ENCODE data around the gene ANTKMT. TPM values are rescaled to one million over a fixed set of nuclear protein-coding genes. Genes with fewer than 3 reads are reported as not detected.

Gene ANTKMT
- polyA plus RNA-seq (2013, experiment 1 of 2), result 30.9 TPM
- polyA plus RNA-seq (2013, experiment 2 of 2), result 29.0 TPM

- peak within 1 kb of the TSS; percentile 93 for H3K4me2 ChIP-seq (ENCODE audit: insufficient read depth, low read length, poor library complexity, severe bottlenecking)
- H3K36me3 ChIP-seq (replicated peaks in 1 of 2; ENCODE audit: control insufficient read depth in 2 of 2, insufficient read depth in 2 of 2, low read length in 2 of 2), result peaks cover 15 to 31% of the 10 kb centered on the region in 2 donors
- H3K4me3 ChIP-seq (ENCODE audit: low read length in 2 of 2), result peak within 1 kb of the TSS; percentile 88 to 93
- H2BK15ac ChIP-seq (ENCODE audit: low read length), result peak within 1 kb of the TSS; percentile 96
- peak within 1 kb of the TSS; percentile 88 for H2BK12ac ChIP-seq (ENCODE audit: low read length)
- H2AK5ac ChIP-seq (ENCODE audit: low read depth, low read length), result peak within 1 kb of the TSS; percentile 100
- peak within 1 kb of the TSS; percentile 98 for H3K27ac ChIP-seq (replicated peaks; ENCODE audit: low read length)
- peaks cover 35% of the 10 kb centered on the region for H3K79me1 ChIP-seq (ENCODE audit: low read depth, low read length)
- H2BK120ac ChIP-seq (ENCODE audit: low read depth, low read length), result no peak within 1 kb of the TSS
- peak within 1 kb of the TSS; percentile 100 for H3K9ac ChIP-seq (ENCODE audit: low read depth, low read length, poor library complexity)
- peak within 1 kb of the TSS; percentile 97 for H3K4ac ChIP-seq (ENCODE audit: low read length)
- peak within 1 kb of the TSS; percentile 99 for H3K23ac ChIP-seq (ENCODE audit: low read depth, low read length, poor library complexity)
- peak within 1 kb of the TSS; percentile 95 for H4K8ac ChIP-seq (ENCODE audit: low read depth, low read length)
- H3K4me1 ChIP-seq (ENCODE audit: control insufficient read depth in 2 of 2, insufficient read depth in 1 of 2, low read depth in 1 of 2, low read length in 2 of 2), result peaks cover 39 to 49% of the 10 kb centered on the region in 2 donors
- WGBS, 2 donors (ENCODE audit: extremely low coverage in 2 of 2, insufficient read length in 2 of 2, insufficient replicate concordance in 1 of 2), result no CpG with 5 or more reads among the region's 106 CpGs
- no peaks in the 10 kb centered on the region for H3K9me3 ChIP-seq (replicated peaks in 1 of 2; ENCODE audit: control insufficient read depth in 2 of 2, insufficient read depth in 1 of 2, low read depth in 1 of 2, low read length in 2 of 2)
- H3K14ac ChIP-seq (ENCODE audit: low read length), result peak within 1 kb of the TSS; percentile 94
- H3K18ac ChIP-seq (ENCODE audit: low read length), result peak within 1 kb of the TSS; percentile 100
- peak within 1 kb of the TSS; percentile 77 for H2AFZ ChIP-seq (ENCODE audit: low read length)
- peaks cover 0 to under 1% (median 0%) of the 10 kb centered on the region in 3 experiments for H3K27me3 ChIP-seq (ENCODE audit: control insufficient read depth in 3 of 3, insufficient read depth in 3 of 3, low read depth in 1 of 3, low read length in 3 of 3)
- H2BK5ac ChIP-seq (ENCODE audit: low read length), result peak within 1 kb of the TSS; percentile 100
- peak; percentile 88 for DNase-seq (ENCODE audit: low spot score)
- H4K91ac ChIP-seq (ENCODE audit: low read depth, low read length, poor library complexity), result peak within 1 kb of the TSS; percentile 80
Observed at GRCh38 chr16:720990-721764, at the start of gene ANTKMT. ANTKMT (plus strand) TSS chr16:721146; CDS start chr16:721275, 129 bp downstream.

- no peak overlapping the region for H2BK5ac ChIP-seq (ENCODE audit: low read length)
- no peak overlapping the region for H3K4me2 ChIP-seq (ENCODE audit: insufficient read depth, low read length, poor library complexity, severe bottlenecking)
- H3K9ac ChIP-seq (ENCODE audit: low read depth, low read length, poor library complexity), result no peak overlapping the region
- H3K14ac ChIP-seq (ENCODE audit: low read length), result no peak overlapping the region
- H2AK5ac ChIP-seq (ENCODE audit: low read depth, low read length), result no peak overlapping the region
- no peak overlapping the region for H2BK120ac ChIP-seq (ENCODE audit: low read depth, low read length)
- H2BK12ac ChIP-seq (ENCODE audit: low read length), result no peak overlapping the region
- no peak overlapping the region for H3K23ac ChIP-seq (ENCODE audit: low read depth, low read length, poor library complexity)
- no CpG with 5 or more reads among the region's 40 CpGs for WGBS, 2 donors (ENCODE audit: extremely low coverage in 2 of 2, insufficient read length in 2 of 2, insufficient replicate concordance in 1 of 2)
- peaks cover 2 to 13% of the 10 kb centered on the region in 2 donors for H3K4me1 ChIP-seq (ENCODE audit: control insufficient read depth in 2 of 2, insufficient read depth in 1 of 2, low read depth in 1 of 2, low read length in 2 of 2)
- no peak overlapping the region for H2BK15ac ChIP-seq (ENCODE audit: low read length)
- no peak overlapping the region for H3K4ac ChIP-seq (ENCODE audit: low read length)
- no peak overlapping the region for H4K91ac ChIP-seq (ENCODE audit: low read depth, low read length, poor library complexity)
- H3K36me3 ChIP-seq (replicated peaks in 1 of 2; ENCODE audit: control insufficient read depth in 2 of 2, insufficient read depth in 2 of 2, low read length in 2 of 2), result peaks cover 37 to 57% of the 10 kb centered on the region in 2 donors
- peak overlapping the region; percentile 17 for H4K8ac ChIP-seq (ENCODE audit: low read depth, low read length)
- H3K27ac ChIP-seq (replicated peaks; ENCODE audit: low read length), result no peak overlapping the region
- no peak overlapping the region for H2AFZ ChIP-seq (ENCODE audit: low read length)
- peaks cover 0 to 14% (median 0%) of the 10 kb centered on the region in 3 experiments for H3K27me3 ChIP-seq (ENCODE audit: control insufficient read depth in 3 of 3, insufficient read depth in 3 of 3, low read depth in 1 of 3, low read length in 3 of 3)
- no peak overlapping the region for H3K18ac ChIP-seq (ENCODE audit: low read length)
- H3K9me3 ChIP-seq (replicated peaks in 1 of 2; ENCODE audit: control insufficient read depth in 2 of 2, insufficient read depth in 1 of 2, low read depth in 1 of 2, low read length in 2 of 2), result no peaks in the 10 kb centered on the region
- DNase-seq (ENCODE audit: low spot score), result no peak
- peaks cover 29% of the 10 kb centered on the region for H3K79me1 ChIP-seq (ENCODE audit: low read depth, low read length)
- H3K4me3 ChIP-seq (ENCODE audit: low read length in 2 of 2), result no peak overlapping the region
Observed at GRCh38 chr16:671353-672131, 49.4 kb upstream of the ANTKMT start.

GRCh38 chr16:672371-672770 lies 48.6 kb upstream of the ANTKMT start:
- no peak overlapping the region for H3K4me2 ChIP-seq (ENCODE audit: insufficient read depth, low read length, poor library complexity, severe bottlenecking)
- peaks cover 29% of the 10 kb centered on the region for H3K79me1 ChIP-seq (ENCODE audit: low read depth, low read length)
- H3K27ac ChIP-seq (replicated peaks; ENCODE audit: low read length), result no peak overlapping the region
- H4K8ac ChIP-seq (ENCODE audit: low read depth, low read length), result no peak overlapping the region
- H3K14ac ChIP-seq (ENCODE audit: low read length), result no peak overlapping the region
- H2AFZ ChIP-seq (ENCODE audit: low read length), result no peak overlapping the region
- WGBS, 2 donors (ENCODE audit: extremely low coverage in 2 of 2, insufficient read length in 2 of 2, insufficient replicate concordance in 1 of 2), result no CpG with 5 or more reads among the region's 19 CpGs
- H3K4me1 ChIP-seq (ENCODE audit: control insufficient read depth in 2 of 2, insufficient read depth in 1 of 2, low read depth in 1 of 2, low read length in 2 of 2), result peaks cover 2 to 13% of the 10 kb centered on the region in 2 donors
- no peak overlapping the region for H3K23ac ChIP-seq (ENCODE audit: low read depth, low read length, poor library complexity)
- peaks cover 0 to 14% (median 0%) of the 10 kb centered on the region in 3 experiments for H3K27me3 ChIP-seq (ENCODE audit: control insufficient read depth in 3 of 3, insufficient read depth in 3 of 3, low read depth in 1 of 3, low read length in 3 of 3)
- H3K9me3 ChIP-seq (replicated peaks in 1 of 2; ENCODE audit: control insufficient read depth in 2 of 2, insufficient read depth in 1 of 2, low read depth in 1 of 2, low read length in 2 of 2), result no peaks in the 10 kb centered on the region
- no peak overlapping the region for H2AK5ac ChIP-seq (ENCODE audit: low read depth, low read length)
- H2BK5ac ChIP-seq (ENCODE audit: low read length), result no peak overlapping the region
- no peak overlapping the region for H3K9ac ChIP-seq (ENCODE audit: low read depth, low read length, poor library complexity)
- H2BK12ac ChIP-seq (ENCODE audit: low read length), result no peak overlapping the region
- H3K18ac ChIP-seq (ENCODE audit: low read length), result no peak overlapping the region
- H3K4me3 ChIP-seq (ENCODE audit: low read length in 2 of 2), result no peak overlapping the region
- peaks cover 37 to 57% of the 10 kb centered on the region in 2 donors for H3K36me3 ChIP-seq (replicated peaks in 1 of 2; ENCODE audit: control insufficient read depth in 2 of 2, insufficient read depth in 2 of 2, low read length in 2 of 2)
- H2BK15ac ChIP-seq (ENCODE audit: low read length), result no peak overlapping the region
- no peak overlapping the region for H4K91ac ChIP-seq (ENCODE audit: low read depth, low read length, poor library complexity)
- DNase-seq (ENCODE audit: low spot score), result no peak
- no peak overlapping the region for H2BK120ac ChIP-seq (ENCODE audit: low read depth, low read length)
- H3K4ac ChIP-seq (ENCODE audit: low read length), result no peak overlapping the region

- H4K8ac ChIP-seq (ENCODE audit: low read depth, low read length), result no peak overlapping the region
- H3K4ac ChIP-seq (ENCODE audit: low read length), result no peak overlapping the region
- H3K27ac ChIP-seq (replicated peaks; ENCODE audit: low read length), result no peak overlapping the region
- peak overlapping the region; percentile 65 for H3K23ac ChIP-seq (ENCODE audit: low read depth, low read length, poor library complexity)
- peaks cover 0 to 14% (median 0%) of the 10 kb centered on the region in 3 experiments for H3K27me3 ChIP-seq (ENCODE audit: control insufficient read depth in 3 of 3, insufficient read depth in 3 of 3, low read depth in 1 of 3, low read length in 3 of 3)
- peaks cover 29% of the 10 kb centered on the region for H3K79me1 ChIP-seq (ENCODE audit: low read depth, low read length)
- no peak overlapping the region for H3K9ac ChIP-seq (ENCODE audit: low read depth, low read length, poor library complexity)
- peaks cover 2 to 13% of the 10 kb centered on the region in 2 donors for H3K4me1 ChIP-seq (ENCODE audit: control insufficient read depth in 2 of 2, insufficient read depth in 1 of 2, low read depth in 1 of 2, low read length in 2 of 2)
- no peak overlapping the region for H3K4me3 ChIP-seq (ENCODE audit: low read length in 2 of 2)
- no peak overlapping the region for H3K14ac ChIP-seq (ENCODE audit: low read length)
- WGBS, 2 donors (ENCODE audit: extremely low coverage in 2 of 2, insufficient read length in 2 of 2, insufficient replicate concordance in 1 of 2), result no CpG with 5 or more reads among the region's 21 CpGs
- no peak for DNase-seq (ENCODE audit: low spot score)
- no peaks in the 10 kb centered on the region for H3K9me3 ChIP-seq (replicated peaks in 1 of 2; ENCODE audit: control insufficient read depth in 2 of 2, insufficient read depth in 1 of 2, low read depth in 1 of 2, low read length in 2 of 2)
- no peak overlapping the region for H2AFZ ChIP-seq (ENCODE audit: low read length)
- H4K91ac ChIP-seq (ENCODE audit: low read depth, low read length, poor library complexity), result no peak overlapping the region
- no peak overlapping the region for H3K4me2 ChIP-seq (ENCODE audit: insufficient read depth, low read length, poor library complexity, severe bottlenecking)
- peaks cover 37 to 57% of the 10 kb centered on the region in 2 donors for H3K36me3 ChIP-seq (replicated peaks in 1 of 2; ENCODE audit: control insufficient read depth in 2 of 2, insufficient read depth in 2 of 2, low read length in 2 of 2)
- H3K18ac ChIP-seq (ENCODE audit: low read length), result no peak overlapping the region
- H2BK5ac ChIP-seq (ENCODE audit: low read length), result no peak overlapping the region
- H2BK120ac ChIP-seq (ENCODE audit: low read depth, low read length), result no peak overlapping the region
- no peak overlapping the region for H2BK15ac ChIP-seq (ENCODE audit: low read length)
- no peak overlapping the region for H2AK5ac ChIP-seq (ENCODE audit: low read depth, low read length)
- no peak overlapping the region for H2BK12ac ChIP-seq (ENCODE audit: low read length)
Observed at GRCh38 chr16:672851-673250, 48.1 kb upstream of the ANTKMT start.
